Measurements from ENCODE around the gene APBA1.

Gene APBA1

DNA sequence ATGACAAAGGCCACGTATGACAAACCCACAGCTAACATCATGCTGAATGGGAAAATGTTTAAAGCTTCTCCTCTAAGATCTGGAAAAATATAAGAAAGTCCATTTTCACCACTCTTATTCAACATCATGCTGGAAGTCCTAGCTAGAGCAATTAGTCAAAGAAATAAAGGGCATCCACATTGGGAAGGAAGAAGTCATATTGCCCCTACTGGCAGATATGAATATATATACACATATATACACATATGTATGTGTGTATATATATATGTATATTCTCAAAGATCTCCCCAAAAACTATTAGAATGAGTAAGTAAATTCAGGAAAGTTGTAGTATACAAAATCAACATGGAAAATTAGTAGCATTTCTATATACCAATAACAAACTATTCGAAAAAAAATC lies 17.1 kb downstream of the APBA1 start:
- no peak for DNase-seq

DNA sequence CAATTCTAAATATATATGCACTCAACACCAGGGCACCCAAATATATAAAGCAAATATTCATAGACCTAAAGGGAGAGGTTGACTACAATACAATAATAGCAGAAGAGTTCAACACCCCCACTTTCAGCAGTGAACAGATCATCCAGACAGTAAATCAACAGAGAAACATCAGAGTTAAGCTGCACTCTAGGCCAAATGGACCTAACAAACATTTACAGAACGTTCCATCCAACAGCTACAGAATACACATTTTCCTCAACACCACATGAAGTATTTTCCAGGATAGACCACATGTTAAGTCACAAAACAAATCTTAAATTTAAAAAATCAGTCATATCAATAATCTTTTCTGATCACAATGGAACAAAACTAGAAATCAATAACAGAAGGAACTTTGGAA lies 18.9 kb downstream of the APBA1 start:
- no peak for DNase-seq

DNA sequence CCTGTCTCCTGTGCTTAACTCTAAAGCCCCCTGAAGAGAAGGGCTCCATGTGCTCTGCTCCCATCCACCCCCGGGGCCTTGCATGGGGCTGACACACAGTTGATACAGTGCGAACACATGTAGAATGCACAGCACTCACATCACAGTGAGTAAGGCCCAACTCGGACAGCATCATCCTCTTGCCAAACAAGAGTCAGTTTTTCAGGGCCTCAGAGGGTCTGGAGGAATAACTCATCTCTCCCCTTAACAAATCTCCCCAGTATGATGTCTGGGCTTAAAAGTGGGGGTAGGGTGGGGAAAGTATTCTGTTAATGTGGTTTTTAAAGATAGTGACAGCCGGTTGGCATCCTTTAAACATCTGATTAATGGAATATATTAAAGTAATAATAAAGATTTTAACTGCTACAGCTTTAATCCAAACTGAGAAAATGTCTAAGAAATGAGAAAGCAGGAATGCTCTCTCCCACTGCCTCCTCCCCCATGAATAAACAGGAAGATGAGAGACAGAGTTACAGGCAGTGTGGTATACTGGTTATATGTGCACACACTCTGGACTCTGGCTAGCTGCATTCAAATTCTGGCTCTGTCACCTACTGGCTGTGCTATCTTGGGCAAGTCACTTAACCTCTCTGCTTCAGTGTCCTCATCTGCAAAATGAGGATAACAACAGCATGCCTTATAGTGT lies 22.5 kb downstream of the APBA1 start:
- DNase-seq, result no peak

DNA sequence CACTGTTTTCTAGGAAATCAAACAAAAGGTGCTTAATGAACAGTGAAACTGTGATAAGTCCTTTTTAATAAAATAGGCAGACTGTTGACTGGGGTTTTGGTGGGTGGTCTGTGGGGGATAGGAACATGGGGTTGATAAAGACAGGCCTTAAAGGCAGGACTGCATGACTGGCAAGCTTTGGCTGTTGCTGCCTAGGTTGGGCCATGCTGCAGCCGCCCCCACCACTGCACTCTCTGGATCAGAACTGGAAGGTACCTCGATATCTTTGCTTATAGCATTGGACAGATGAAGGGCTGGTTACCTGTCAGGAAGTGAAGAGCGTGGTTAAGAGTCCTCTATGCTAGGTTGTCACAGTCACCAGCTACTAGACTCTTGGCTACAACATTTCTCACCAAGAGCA lies 24.4 kb downstream of the APBA1 start:
- DNase-seq, result no peak

DNA sequence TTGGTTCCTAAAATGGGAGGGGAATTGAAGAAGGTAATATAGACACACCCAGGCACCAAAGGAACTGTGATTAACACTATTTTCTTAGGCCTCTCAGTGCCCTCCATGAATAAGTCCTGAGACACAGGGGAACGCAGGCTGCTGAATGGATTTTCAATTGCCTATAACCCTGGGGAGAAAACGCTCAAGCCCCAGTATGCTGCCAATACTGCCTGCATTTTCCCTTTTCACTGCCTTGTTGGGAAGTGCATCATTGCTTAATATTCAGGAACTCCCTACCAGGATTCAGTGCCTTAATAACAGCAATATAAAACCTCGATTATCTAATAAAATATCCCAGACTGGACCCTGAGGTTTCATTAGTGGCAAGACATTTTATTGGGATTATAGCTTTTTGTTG lies 25.4 kb downstream of the APBA1 start:
- DNase-seq, result no peak

DNA sequence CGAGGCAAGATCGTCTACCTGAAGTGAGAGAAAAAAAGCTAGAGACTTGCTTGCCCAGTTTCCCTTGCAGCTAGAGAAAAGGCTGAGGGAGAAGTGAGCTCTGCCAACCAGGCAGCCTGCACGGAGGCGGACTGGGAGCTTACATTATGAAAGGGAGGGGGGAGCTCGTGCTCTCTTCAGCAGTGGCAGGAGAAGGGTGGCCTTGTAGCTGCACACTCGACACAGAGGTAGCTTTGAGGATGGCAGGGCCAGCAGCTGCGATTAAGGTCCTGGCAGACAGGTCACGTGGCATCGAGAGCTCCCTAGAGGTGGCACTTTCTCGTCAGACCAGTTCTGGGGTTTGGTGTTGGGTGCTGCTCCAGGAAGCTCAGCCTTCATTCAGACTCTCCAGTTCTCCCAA lies 26.7 kb downstream of the APBA1 start:
- no peak for DNase-seq

DNA sequence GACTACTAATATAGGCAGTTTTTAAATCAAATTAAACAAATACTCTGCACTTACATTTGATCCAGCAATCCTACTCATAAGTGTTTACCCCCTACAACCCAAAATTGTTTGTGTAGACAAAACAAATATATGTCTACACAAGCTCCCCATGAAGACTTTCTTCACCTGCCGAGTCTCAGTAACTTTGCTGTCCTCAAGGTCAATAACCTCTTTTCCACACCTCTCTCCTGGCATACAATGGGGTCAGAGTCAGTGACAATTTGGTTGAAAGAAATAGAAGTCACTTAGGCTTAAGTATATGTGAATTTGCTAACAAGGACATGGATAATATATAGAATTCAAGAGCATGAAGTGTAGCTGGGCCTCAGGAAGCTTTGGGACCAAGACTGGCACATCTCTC lies 29.1 kb downstream of the APBA1 start:
- no peak for DNase-seq

DNA sequence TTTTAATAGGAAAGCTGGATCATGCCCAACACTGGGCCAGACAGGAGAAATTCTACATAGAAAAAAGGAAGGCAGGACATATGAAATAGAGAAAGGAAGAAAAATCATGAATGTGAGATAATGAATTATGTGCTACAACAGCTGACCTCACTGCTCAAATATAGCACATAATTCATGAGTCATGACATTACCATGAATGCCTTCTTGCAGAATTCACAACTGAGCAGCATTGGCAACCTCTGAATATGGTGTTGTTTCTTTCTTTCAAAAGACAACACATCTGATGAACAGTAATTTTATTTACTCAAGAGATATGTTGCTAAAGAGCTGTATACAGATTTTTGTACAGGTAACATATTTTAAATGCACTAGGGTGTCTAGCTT lies 34.4 kb downstream of the APBA1 start:
- DNase-seq, result no peak

DNA sequence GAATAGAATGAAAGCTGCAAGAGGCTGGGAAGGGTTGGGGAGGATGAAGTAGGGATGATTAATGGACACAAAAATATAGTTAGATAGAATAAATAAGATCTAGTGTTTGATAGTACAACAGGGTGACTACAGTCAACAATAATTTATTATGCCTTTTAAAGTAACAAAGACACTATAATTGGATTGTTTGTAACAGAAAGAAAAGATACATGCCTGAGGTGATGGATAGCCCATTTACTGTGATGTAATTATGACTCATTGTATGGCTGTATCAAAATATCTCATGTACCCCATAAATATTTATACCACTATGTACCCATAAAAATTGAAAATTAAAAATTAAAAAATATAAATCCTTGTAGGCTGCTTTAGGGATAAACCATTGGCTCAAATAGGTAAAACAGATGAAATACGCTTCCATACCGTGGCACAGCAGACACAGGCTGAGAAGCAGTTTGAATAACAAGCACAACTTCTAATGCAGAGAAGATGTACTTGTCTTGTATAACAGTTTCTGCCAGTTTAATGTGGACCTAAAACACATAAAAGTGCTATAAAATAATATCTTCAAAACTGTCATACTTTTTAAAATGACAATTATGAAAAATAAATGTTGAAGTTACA lies 34.9 kb downstream of the APBA1 start:
- no peak for DNase-seq

DNA sequence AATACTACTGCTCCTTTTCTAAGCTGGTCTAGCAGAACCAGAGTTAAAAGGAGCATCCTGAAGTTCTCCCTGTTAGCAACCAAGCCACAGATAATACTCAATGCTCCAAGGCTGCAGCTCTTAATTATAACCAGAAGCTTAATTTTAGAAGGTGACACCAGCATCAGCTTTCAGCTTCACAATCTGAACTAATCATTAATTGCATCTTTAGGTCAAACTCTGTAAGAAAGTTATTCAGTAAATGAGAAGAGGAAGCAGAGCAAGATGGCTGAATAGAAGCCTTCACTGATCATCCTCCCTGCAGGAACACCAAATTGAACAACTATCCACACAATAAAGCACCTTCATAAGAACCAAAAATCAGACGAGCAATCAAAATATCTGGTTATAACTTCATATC lies 38.5 kb downstream of the APBA1 start:
- DNase-seq, result no peak

DNA sequence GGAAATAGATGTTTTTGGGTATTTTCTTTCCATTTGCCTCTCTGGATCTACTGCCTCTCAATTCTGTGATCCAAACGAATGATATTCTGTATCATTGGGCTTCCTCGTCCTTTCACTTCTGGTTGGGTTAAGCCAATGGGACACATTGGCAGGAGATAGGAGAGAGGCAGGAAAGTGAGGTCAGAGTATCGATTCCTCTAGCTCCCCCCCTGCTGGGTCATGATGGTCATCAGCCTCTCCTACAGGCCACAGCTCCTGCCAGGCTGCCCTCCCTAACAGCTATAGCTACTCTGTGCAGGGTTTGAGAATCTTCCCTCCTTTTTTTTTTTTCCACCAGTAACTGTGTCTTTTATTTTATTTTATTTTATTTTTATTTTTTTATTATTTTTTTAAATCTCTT lies 39.4 kb downstream of the APBA1 start:
- no peak for DNase-seq

DNA sequence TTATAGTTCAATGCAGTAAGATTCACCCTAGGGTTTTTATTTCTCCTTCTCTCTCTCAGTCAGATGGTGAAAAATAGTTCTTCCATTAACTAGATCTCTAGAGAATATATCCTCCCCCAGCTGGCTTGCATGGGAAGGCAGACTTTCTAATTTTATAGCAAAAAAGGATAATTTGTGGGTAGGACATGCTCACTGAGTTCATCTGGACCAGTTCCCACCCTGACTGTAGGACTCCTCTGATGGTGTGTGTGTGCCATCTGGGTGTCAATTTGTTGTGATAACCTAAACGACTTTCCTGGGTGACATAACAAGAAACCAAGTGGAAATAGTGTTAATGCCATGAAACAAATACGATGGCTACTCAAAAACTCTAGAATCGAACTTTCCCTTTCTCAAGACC lies 44.9 kb downstream of the APBA1 start:
- no peak for DNase-seq

DNA sequence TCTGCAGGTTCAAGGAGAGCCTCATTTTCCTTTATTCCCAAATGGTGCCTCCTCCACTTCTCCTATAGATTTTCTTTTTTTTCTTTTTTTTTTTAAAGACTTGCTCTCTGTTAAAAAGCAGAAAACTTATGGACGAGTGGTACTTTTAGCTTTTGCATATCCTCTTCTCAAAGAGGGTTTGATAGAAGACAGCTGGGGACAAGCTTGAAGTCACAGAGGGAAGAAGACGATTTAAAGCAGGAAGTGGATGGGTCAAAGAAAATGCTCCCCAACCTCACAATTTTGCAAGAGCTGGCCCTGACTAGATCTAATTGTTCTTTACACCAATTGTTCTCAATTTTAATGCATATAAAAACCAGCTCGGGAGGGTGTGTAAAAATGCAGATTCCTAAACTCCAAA lies 48.9 kb downstream of the APBA1 start:
- no peak for DNase-seq

DNA sequence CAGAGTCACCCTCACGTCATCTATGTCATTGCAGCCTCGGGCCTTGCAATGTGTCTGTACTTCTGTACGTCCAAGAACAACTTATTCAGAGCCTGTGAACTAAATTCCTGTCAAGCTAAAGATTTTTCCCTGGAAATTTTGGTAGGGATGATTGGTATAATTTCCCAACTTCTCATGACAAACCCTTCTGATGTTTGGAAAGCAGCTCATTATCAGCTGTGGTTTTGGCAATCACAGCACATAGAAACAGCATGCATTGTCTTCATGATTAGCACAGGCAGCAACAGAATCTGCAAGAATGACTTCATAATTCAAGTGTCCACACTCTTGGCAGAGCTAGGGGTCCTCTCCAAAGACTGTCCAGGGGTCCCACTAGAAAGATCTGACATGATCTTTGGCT lies 49.5 kb downstream of the APBA1 start:
- DNase-seq, result no peak

DNA sequence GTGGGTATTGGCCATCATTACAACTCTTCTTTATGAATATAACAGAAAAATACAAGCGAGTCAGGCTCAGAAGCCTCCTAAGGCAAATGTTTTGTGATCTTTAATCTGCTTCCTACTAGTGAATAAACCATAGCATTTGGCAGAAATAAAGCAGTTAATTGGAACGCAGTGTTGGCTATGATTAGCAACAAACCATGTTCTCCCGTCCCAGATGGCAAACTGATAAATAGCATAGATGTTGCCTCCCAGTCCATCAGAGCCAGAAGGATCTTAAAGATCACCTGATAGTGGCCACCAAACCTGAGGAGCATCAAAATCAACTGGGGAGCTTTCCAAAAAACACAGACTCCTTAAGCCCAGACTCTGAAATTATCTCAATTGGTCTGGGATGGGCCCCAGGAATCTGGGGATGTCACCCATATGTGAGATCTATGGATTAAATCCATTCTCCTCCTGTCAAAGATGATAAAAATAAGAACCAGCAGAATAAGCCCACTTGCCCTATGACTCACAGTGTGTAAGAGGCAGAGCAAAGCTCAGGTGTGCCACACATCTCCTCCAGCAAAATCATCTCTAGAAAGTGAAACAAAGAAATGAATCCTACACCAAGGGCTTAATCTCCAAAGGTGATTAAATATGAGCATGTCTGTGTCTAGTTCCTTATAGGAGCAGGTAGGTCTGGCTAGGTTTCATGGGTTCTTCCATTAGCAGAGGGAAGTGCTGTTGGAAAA lies 50.3 kb downstream of the APBA1 start:
- DNase-seq, result no peak

DNA sequence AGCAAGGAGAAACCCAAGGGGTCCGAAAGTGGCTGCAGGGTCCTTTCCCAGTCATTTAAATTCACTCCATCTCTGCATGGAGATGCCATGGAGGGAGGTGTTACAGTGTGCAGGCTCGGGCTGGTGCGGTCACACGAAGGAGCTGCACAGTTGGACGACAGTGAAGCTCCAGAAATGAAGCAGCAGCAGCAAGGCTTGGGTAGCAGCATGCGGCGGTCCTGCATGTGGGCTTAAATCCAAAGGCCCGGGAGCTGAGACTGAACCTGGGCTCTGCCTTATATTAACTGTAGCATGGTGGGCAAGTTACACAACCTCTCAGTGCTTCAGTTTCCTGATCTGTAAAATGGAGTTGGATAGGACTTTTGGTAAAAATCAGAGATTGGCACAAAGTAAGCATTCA lies 51.4 kb downstream of the APBA1 start:
- no peak for DNase-seq

DNA sequence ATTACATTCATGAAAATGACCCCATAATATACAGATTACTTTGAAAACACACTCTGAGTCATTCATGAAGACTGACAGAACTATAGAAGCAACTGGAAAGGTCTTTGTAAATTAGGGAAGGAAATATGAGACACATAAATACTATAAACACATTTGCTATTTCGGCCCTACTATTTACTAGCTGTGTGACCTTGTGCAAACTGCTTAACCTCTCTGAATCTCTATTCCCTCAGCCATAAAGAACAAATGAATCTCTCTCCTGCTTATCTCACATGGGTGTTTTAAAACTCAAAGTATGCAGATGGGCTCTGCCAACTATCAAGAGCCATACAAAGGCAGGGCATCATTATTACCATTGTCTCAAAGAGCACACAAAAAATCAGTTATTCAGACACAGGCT lies 52.9 kb downstream of the APBA1 start:
- no peak for DNase-seq

DNA sequence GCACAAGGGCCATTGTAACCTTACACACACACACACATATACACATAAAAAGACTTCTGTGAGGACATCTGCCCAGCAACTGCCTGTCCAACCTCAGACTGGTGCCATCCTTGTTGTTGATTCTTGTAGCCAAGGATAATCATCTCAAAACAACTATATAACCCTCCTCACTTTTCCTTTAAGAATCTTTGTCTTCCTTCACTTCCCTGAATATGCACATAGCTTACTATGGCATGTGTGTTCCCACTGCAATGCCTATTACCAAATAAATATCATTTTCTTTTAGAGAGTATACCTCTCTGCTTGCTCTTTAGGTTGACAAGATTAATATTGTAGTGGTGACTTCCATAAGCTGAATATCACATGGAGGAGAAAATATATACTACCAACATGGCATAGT lies 55.2 kb downstream of the APBA1 start:
- no peak for DNase-seq

DNA sequence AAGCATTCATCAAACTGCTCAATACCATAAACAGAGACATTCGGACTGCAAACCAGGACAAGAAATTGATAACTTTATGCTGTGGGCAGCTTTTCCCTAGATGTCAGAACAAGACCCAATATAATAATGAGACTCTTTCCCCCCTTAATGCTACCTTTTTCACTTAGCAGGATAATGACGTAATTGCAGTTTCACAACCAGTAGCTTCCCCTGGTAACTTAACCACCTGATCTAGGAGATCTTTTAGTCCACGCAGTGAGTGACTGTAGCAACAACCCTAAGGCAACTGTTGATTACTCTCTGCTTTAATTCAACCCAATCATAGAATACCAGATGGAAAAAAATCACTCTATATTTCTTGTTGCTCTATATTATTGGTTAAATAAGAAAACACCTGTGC lies 56.3 kb downstream of the APBA1 start:
- no peak for DNase-seq

DNA sequence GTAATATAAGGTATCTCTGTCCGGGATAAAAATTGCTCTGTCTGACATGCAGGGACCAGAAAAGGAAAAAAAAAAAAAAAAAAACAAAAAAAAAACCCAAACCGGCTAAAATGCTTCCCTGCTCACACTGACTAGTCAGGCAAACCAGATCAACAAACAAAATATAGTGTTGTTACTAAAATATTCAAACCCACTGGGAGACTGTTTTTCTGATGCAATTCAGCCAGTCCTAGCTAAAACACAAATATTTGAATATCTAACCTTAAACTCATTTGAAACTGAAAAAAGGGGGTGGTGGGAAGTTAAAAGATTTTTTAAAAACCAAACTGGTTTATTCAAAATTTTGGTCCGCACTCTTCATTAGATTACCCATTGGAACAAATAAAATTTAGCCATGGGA lies 61.0 kb downstream of the APBA1 start:
- no peak for DNase-seq

DNA sequence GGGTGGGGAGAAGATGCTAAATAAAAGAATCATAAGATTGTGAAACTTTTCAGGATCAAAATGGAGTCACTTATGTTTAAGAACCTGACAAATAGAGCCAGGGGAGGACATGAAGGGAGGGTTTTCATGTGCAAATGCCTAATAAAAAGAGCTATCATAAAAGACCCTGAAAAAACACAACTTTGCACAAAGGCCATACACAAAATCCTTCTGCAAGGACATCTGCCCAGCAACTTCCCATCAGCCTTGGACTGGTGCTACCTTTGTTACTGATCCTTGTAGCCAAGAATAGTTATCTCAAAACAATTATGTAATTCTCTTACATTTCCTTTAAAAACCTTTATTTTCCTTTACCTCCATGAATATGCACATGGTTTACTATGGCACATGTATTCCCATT lies 63.0 kb downstream of the APBA1 start:
- no peak for DNase-seq

DNA sequence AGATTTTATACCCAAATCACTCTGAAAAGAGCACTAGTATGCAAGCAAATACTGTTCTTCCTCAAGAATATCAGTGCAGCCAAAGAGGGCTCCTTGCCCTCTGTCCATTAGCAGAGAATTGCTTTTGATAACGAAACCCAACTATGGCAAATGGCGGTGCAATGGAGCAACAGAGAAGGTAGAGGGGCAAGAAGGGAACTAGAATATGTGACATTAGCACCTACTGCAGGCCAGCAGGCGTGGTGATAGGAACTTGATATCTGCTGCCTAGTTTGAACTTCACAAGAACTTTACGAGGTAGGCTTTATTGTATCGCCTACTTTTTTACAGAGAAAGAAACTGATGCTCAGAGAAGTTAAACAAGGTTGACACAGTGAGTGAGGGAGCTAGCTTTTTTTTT lies 66.1 kb downstream of the APBA1 start:
- DNase-seq, result no peak

DNA sequence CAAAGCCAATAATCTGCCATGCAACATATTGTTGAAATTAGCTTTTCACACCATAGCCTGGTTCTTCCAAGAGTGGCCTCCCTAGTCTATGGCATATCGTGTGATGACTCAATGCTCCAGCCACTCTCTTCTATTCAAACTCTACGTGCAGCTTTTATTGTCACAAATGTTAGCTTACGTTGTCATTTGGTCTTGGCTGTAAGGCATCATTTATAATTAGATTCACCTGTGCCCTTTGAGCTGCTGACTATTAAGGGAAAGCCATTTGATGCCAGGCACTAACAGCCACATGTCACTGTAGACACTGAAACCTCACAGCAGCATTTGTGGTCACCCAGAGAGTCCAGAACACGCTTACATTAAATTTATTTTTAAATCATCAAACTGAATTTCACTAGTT lies 66.8 kb downstream of the APBA1 start:
- DNase-seq, result no peak

DNA sequence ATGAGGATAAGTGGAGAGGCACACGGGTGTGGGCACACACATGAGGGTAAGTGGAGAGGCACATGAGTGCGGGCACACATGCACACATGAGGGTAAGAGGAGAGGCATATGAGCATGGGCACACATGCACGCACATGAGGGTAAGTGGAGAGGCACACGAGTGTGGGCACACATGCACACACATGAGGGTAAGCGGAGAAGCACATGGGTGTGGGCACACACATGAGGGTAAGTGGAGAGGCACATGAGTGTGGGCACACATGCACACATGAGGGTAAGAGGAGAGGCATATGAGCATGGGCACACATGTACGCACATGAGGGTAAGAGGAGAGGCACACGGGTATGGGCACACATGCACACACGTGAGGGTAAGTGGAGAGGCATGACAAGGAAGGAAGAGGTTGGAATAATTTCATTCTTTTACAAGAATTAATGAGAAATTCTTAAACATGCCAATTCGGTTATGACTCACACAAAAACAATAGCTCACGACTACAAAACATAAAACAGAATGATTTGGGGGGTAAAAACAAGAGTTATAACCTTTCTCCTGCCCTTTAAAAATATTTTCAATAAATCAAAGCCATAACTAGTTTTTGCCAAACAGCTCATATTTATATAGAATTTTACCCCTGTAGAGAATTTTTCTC lies 67.5 kb downstream of the APBA1 start:
- DNase-seq, result no peak
